ENCODE data around the gene NBEA.

The NBEA gene

GRCh38 chr13:35712907-35713761 is 771.1 kb downstream of the NBEA start:
- DNase-seq (ENCODE audit: low read depth): no peak

DNA sequence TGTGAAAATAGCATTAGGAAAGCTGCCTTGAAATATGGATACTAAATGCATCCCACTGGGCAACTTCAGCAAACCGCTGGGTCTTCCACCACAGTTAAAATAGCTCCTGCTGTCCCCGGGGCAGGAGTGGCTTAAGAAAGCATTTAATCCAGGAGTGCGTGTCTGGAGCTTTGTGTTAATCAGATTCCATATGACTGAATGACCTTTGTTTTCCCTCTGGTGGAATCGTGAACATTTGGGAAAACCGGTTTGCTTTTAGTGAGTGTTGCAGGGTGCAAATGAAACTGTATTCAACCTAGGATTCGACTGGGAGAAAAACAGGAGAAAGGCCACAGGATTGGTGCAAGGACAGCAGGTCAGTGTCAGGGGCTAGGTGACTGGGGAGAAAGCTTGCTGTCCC is 772.1 kb downstream of the NBEA start:
- DNase-seq (ENCODE audit: low read depth): no peak

DNA sequence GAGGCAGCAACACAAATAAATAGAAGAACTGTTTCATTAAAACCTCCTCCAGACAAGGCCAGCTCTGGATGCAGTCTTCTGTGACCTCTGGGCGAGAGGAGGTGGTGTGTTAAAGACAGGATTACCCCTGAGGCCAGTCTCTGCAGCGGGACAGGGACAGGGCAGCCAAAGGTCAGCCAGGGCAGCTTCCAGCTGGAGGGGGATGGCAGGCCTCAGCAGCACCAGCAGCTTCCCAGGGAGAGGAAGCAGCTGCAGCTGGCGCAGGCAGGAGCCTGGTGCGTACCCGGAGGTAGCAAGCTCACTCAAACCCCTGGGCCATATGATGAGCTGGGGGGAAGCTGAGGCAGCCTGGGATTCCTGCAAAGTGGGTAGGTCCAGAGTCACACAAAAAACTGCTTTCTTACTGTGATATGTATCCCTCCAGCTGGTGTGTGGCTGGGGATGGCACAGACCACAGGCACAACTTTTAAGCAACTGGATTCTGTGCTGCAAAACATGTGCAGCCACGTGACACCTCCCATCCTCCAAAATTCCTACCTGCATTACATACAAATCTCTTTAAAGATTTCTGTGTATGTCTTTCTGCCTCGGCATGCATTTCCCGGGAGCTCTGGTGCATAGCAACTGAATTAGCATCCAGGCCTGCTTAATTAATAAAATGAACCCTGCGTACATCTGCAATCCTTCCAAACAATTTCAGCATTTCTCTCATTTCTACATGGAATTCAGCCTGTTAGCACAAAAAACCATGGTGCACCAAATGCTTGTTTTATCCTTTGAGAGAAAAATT is 772.7 kb downstream of the NBEA start:
- DNase-seq (ENCODE audit: low read depth): no peak

DNA sequence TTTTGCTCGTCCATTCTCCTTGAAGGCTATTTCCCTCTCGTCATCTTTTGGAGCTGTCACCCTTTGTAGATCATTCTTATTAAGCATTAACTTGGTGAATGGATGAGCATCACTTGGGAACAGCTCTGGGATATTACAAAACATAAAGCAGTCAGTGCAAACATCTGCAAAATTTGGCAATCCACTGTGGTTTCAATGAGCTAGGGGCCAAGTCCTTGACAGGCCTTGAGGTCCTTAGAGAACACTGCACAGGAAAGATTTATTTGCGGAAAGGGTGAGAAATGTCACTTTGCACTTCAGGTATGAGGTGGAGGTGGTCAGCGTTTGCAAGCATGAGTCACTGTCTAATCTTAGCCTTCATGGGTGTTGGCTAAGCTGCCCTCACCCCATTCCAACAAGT is 774.1 kb downstream of the NBEA start:
- no peak for DNase-seq (ENCODE audit: low read depth)

- DNase-seq (ENCODE audit: low read depth): no peak
Measured at GRCh38 chr13:35716729-35717128, 774.7 kb downstream of the NBEA start.

- DNase-seq (ENCODE audit: low read depth): no peak
Measured at GRCh38 chr13:35718084-35718483, 776.0 kb downstream of the NBEA start.

DNA sequence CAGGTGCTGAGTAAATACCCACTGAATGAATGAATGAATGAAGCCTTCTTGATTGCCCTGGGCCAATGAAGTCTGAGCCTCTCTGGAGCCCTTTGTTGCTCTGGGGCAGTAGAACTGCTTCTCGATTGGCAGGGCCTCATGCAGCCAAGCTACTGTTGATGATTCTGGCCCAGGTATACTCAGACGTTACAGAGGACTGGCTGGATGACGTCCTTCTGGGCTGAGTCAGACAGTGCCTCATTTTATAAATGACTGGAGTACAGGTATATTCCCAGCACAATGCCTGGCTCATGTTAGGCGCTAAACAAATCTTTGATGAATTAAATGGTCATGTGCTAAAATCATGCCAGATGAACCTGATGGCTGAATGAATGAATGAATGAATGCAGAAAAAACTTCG is 778.2 kb downstream of the NBEA start:
- no peak for DNase-seq (ENCODE audit: low read depth)

- no peak for DNase-seq (ENCODE audit: low read depth)
Measured at GRCh38 chr13:35720690-35721554, 778.9 kb downstream of the NBEA start.

Measured in stimulated activated CD8-positive, alpha-beta memory T cell treated with anti-CD3 and anti-CD28 coated beads, Interleukin-12 subunit alpha, Interleukin-12 subunit beta, amount 100 ng/mL, for 1 hour (primary cell).